Measurements from ENCODE around the gene KRTAP9-4.

DNA sequence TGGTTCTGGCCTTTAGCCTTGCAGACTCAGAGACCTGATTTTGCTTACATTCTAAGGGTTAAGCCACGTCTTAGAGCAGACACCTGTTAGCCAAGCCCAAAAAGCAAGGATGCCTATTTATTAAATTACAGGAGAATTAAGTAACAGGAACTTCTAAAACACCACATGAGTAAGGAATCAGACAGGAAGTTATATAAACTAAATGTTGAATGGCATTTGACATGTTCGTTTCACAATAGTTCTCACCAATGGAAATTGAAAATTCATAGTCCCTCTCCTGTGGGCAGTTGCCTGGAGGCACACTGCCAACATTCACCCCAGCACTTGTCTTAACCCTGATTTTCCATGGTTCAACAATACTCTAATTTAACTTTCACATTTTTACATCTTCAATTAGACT lies 35.1 kb downstream of the KRTAP9-4 start:
- TF ChIP-seq POLR2A (IDR thresholded peaks at IDR 0.05) (no peak), POLR2AphosphoS5 (IDR thresholded peaks at IDR 0.05) (no peak)
- TF ChIP-seq, protein P1, sequence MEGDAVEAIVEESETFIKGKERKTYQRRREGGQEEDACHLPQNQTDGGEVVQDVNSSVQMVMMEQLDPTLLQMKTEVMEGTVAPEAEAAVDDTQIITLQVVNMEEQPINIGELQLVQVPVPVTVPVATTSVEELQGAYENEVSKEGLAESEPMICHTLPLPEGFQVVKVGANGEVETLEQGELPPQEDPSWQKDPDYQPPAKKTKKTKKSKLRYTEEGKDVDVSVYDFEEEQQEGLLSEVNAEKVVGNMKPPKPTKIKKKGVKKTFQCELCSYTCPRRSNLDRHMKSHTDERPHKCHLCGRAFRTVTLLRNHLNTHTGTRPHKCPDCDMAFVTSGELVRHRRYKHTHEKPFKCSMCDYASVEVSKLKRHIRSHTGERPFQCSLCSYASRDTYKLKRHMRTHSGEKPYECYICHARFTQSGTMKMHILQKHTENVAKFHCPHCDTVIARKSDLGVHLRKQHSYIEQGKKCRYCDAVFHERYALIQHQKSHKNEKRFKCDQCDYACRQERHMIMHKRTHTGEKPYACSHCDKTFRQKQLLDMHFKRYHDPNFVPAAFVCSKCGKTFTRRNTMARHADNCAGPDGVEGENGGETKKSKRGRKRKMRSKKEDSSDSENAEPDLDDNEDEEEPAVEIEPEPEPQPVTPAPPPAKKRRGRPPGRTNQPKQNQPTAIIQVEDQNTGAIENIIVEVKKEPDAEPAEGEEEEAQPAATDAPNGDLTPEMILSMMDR (IDR thresholded peaks at IDR 0.05 in 8 of 11, conservative IDR thresholded peaks at IDR 0.05 in 3 of 11): no peak
